Muscle of leg (tissue), 11 donors: ENCODE data around the gene RHOB. TPM values are rescaled to one million over a fixed set of nuclear protein-coding genes. Genes with fewer than 3 reads are reported as not detected.
"Not testable (repeated sequence)": the region's sequence is repeated elsewhere in the genome, so short reads cannot be mapped to it uniquely, and the experiment has no call there.

Experiments
- DNase-seq: peaks from one replicate; pipeline ENCODE4 v3.0.0; 2013
- H3K27ac ChIP-seq: one replicate; pipeline ENCODE4 v1.5.1; 2013; ENCODE audit warnings: mild to moderate bottlenecking, low read length, control low read depth
- H3K27me3 ChIP-seq: one replicate; pipeline ENCODE4 v1.6.1; 2013; ENCODE audit warnings: low read length; ENCODE audit not compliant: control insufficient read depth, insufficient read depth
- H3K36me3 ChIP-seq: one replicate; pipeline ENCODE4 v1.6.1; 2013; ENCODE audit warnings: low read length; ENCODE audit not compliant: control insufficient read depth, insufficient read depth
- H3K4me1 ChIP-seq: one replicate; pipeline ENCODE4 v1.6.1; 2013; ENCODE audit warnings: low read length; ENCODE audit not compliant: control insufficient read depth, insufficient read depth
- H3K4me3 ChIP-seq: one replicate; pipeline ENCODE4 v1.5.1; 2013; ENCODE audit warnings: low read length, control low read depth
- H3K9me3 ChIP-seq: replicated peaks from 2 replicates; pipeline ENCODE4 v1.6.1; 2013; ENCODE audit warnings: low read depth, low read length; ENCODE audit not compliant: control insufficient read depth
- WGBS: methylation state at CpG from one replicate; pipeline ENCODE4 v1.1.5; 2013; ENCODE audit warnings: missing lambda C conversion rate; ENCODE audit not compliant: insufficient coverage; 5-methylcytosine and 5-hydroxymethylcytosine counted together
- polyA plus RNA-seq, 8 donors: library from polyadenylated mRNA; unstranded; fragments of 120-200 nt; gene quantifications; one replicate each; pipeline versions ENCODE4 v1.2.1 to v1.2.3, GENCODE V29; 2013; ENCODE audit warnings: inconsistent platforms in 1 of 8, low replicate concordance in 1 of 8; ENCODE audit not compliant: insufficient read length in 8 of 8, insufficient read depth in 1 of 8
- total RNA-seq: library from RNA; stranded (reverse); fragments of 120-200 nt; gene quantifications from one replicate; pipeline ENCODE4 v1.2.4, GENCODE V29; 2013

The RHOB gene
- total and polyA plus RNA-seq, 9 donors: 90.9 to 174 (median 135) TPM

- not testable (repeated sequence) for DNase-seq, H3K9me3 ChIP-seq, H3K36me3 ChIP-seq, H3K4me3 ChIP-seq, H3K27ac ChIP-seq, H3K27me3 ChIP-seq, H3K4me1 ChIP-seq
- 100% methylated on average over 2 of the region's 5 CpGs for WGBS
Measured at GRCh38 chr2:20458737-20459484, 12.0 kb downstream of the RHOB start.

- no peaks in the 10 kb centered on the region for H3K36me3 ChIP-seq
- H3K27ac ChIP-seq: no peak overlapping the region
- 0% methylated on average over 1 of the region's 4 CpGs for WGBS
- DNase-seq: no peak
- H3K4me1 ChIP-seq: peaks cover 14% of the 10 kb centered on the region
- H3K9me3 ChIP-seq: no peaks in the 10 kb centered on the region
- no peak overlapping the region for H3K4me3 ChIP-seq
- no peaks in the 10 kb centered on the region for H3K27me3 ChIP-seq
Measured at GRCh38 chr2:20465716-20466394, 19.0 kb downstream of the RHOB start.

GRCh38 chr2:20467789-20468548 lies 21.1 kb downstream of the RHOB start:
- no peak for DNase-seq
- 89% methylated on average over 8 of the region's 11 CpGs for WGBS
- Histone ChIP-seq H3K27ac (no peak overlapping the region), H3K4me3 (no peak overlapping the region), H3K36me3 (no peaks in the 10 kb centered on the region), H3K4me1 (peaks cover 17% of the 10 kb centered on the region), H3K27me3 (no peaks in the 10 kb centered on the region), H3K9me3 (no peaks in the 10 kb centered on the region)

- 95% methylated on average over 7 of the region's 11 CpGs for WGBS
- Histone ChIP-seq H3K9me3 (no peaks in the 10 kb centered on the region), H3K27me3 (no peaks in the 10 kb centered on the region), H3K36me3 (no peaks in the 10 kb centered on the region), H3K4me1 (peaks cover 19% of the 10 kb centered on the region), H3K27ac (no peak overlapping the region), H3K4me3 (no peak overlapping the region)
- DNase-seq: no peak
Measured at GRCh38 chr2:20468549-20469500, 22.0 kb downstream of the RHOB start.

GRCh38 chr2:20469595-20469994 lies 22.7 kb downstream of the RHOB start:
- 90% methylated on average over 8 of the region's 8 CpGs for WGBS
- H3K27ac ChIP-seq: no peak overlapping the region
- H3K36me3 ChIP-seq: no peaks in the 10 kb centered on the region
- DNase-seq: no peak
- H3K9me3 ChIP-seq: no peaks in the 10 kb centered on the region
- H3K4me1 ChIP-seq: peaks cover 19% of the 10 kb centered on the region
- H3K4me3 ChIP-seq: no peak overlapping the region
- H3K27me3 ChIP-seq: no peaks in the 10 kb centered on the region

- peaks cover 21% of the 10 kb centered on the region for H3K4me1 ChIP-seq
- WGBS: 90% methylated on average over 2 of the region's 6 CpGs
- no peaks in the 10 kb centered on the region for H3K9me3 ChIP-seq
- H3K36me3 ChIP-seq: no peaks in the 10 kb centered on the region
- H3K27ac ChIP-seq: no peak overlapping the region
- H3K4me3 ChIP-seq: no peak overlapping the region
- DNase-seq: no peak
- H3K27me3 ChIP-seq: no peaks in the 10 kb centered on the region
Measured at GRCh38 chr2:20470211-20470610, 23.3 kb downstream of the RHOB start.

GRCh38 chr2:20471148-20471547 lies 24.3 kb downstream of the RHOB start:
- no CpG with 5 or more reads among the region's 4 CpGs for WGBS
- Histone ChIP-seq H3K4me1 (peaks cover 18% of the 10 kb centered on the region), H3K4me3 (no peak overlapping the region), H3K36me3 (no peaks in the 10 kb centered on the region), H3K9me3 (no peaks in the 10 kb centered on the region), H3K27ac (no peak overlapping the region), H3K27me3 (no peaks in the 10 kb centered on the region)
- no peak for DNase-seq

- no peak overlapping the region for H3K27ac ChIP-seq
- WGBS: no CpG with 5 or more reads among the region's 1 CpG
Measured at GRCh38 chr2:20471902-20472559, 25.2 kb downstream of the RHOB start.

GRCh38 chr2:20472569-20472968 lies 25.7 kb downstream of the RHOB start:
- Histone ChIP-seq H3K4me3 (no peak overlapping the region), H3K27ac (no peak overlapping the region), H3K27me3 (no peaks in the 10 kb centered on the region), H3K4me1 (peaks cover 8% of the 10 kb centered on the region), H3K9me3 (no peaks in the 10 kb centered on the region), H3K36me3 (no peaks in the 10 kb centered on the region)
- WGBS: 71% methylated on average over 3 of the region's 4 CpGs
- DNase-seq: no peak

More at GRCh38 chr2:20471902-20472559, 25.2 kb downstream of the RHOB start:
- H3K4me1 ChIP-seq: peaks cover 12% of the 10 kb centered on the region
- no peak for DNase-seq
- no peak overlapping the region for H3K4me3 ChIP-seq
- H3K27me3 ChIP-seq: no peaks in the 10 kb centered on the region
- no peaks in the 10 kb centered on the region for H3K9me3 ChIP-seq
- H3K36me3 ChIP-seq: no peaks in the 10 kb centered on the region
